Activated T-helper 1 cell treated with anti-CD3 and anti-CD28 coated beads, Interleukin-2, amount 50 U/mL, for 16 hours (primary cell): ENCODE data around the gene TMPRSS6.

Experiments used
- DNase-seq, 2 donors: peaks; one replicate each; pipeline ENCODE4 v3.0.0-alpha.2; 2020; ENCODE audit warnings: low read depth in 1 of 2, low spot score in 1 of 2

Gene TMPRSS6

GRCh38 chr22:37118083-37118482, 8.6 kb upstream of the TMPRSS6 start:
- no peak for DNase-seq

DNA sequence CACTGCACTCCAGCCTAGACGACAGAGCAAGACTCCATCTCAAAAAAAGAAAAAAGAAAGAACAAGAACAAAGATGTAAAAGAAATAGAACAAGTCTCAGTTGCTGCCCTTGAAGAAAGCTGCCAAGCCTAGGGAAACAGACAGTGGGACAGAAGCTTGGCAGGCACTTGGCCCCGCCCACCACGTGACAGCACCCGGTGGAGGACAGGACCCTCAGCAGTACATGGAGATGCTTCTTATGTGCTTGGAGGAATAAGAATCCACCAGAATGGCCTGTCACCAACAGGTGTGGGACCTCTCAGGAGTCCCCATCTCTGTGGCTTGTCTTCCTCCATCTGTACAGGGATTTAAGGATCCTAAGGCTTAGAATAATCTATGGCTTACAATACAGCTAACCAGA, 7.6 kb upstream of the TMPRSS6 start:
- no peak for DNase-seq

DNA sequence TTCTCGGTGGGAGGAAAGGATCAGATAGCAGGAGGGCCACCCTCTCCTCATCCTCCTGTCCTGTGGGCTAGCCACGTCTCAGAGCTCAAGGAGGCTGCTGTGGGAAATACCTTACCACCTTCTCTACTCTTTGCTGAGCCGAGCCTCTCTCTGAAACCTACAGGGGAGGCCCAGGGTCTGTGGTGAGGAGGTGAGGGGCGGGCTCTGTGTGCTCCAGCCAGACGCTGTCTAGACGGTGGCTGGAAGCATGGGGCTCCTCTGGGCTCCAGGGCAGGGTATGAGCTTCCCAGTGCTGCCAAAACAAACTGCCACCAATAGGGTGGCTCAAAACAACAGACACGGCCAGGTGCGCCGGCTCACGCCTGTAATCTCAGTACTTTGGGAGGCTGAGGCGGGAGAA, 5.5 kb upstream of the TMPRSS6 start:
- DNase-seq = no peak

DNA sequence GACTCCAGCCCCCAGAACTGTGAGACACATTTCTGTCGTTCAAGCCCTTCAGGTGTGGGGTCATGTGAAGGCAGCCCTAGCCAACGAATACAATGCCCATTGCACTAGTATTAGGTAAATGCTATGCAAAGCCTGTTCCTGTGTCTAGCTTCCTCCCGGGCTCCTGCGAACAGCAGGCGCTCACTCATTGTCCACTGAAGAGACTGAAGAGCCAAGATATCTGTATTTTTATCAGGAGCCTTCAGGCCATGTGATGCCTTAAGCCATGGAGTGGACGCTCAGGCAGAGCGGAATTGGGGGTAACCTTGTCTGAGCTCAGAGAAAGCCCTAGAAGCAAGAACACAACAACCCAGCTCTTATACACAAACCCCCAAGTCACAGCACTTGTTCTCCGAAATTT, 4.2 kb upstream of the TMPRSS6 start:
- no peak for DNase-seq

GRCh38 chr22:37112084-37112728, 2.7 kb upstream of the TMPRSS6 start:
- DNase-seq = no peak

DNA sequence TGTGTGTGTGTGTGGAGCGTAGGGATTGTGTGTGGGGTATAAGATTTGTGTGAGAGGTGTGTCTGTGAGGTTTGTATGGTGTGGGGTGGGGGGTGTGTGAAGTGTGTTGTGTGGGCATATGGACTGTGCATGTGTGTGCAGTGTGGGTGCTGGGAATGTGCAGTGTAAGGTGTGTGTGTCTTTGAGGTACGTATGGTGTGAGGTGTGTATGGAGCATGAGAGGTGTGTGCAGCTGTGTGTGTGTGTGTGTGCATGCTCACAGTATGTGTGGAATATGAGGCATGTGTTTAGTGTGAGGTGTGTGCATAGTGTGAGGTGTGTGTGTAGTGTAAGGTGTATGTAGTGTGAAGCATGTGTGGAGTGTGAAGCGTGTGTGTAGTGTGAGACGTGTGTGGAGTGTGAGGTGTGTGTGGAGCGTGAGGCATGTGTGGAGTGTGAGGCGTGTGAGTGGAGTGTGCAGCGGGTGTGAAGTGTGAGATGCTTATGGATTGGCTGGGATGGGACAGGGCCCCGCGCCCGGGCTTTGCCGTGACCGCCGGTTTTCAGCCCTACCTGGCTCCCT, 1.7 kb upstream of the TMPRSS6 start:
- DNase-seq = no peak

GRCh38 chr22:37107816-37108621, 1.5 kb downstream of the TMPRSS6 start:
- DNase-seq = no peak

DNA sequence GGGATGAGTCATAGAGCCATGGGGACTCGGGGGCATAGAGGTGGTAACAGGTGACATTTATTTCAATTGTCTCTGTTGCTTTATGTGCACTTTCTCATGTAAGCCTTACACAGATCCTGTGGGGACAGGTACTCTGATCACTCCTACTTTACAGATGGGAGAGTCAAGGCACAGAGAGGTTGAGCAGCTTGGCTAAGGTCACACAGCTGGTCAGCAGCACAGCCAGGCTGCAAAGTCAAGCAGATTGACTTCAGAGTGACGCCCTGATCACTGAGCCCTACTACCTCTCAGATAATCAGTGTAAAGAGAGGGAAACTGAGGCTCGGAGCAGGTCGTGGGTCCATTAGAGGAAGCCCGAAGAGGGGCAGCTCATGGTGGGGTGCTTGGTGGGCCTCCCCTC, 3.5 kb downstream of the TMPRSS6 start:
- DNase-seq = no peak

- no peak for DNase-seq
Observed at GRCh38 chr22:37105154-37105553, 4.4 kb downstream of the TMPRSS6 start.

DNA sequence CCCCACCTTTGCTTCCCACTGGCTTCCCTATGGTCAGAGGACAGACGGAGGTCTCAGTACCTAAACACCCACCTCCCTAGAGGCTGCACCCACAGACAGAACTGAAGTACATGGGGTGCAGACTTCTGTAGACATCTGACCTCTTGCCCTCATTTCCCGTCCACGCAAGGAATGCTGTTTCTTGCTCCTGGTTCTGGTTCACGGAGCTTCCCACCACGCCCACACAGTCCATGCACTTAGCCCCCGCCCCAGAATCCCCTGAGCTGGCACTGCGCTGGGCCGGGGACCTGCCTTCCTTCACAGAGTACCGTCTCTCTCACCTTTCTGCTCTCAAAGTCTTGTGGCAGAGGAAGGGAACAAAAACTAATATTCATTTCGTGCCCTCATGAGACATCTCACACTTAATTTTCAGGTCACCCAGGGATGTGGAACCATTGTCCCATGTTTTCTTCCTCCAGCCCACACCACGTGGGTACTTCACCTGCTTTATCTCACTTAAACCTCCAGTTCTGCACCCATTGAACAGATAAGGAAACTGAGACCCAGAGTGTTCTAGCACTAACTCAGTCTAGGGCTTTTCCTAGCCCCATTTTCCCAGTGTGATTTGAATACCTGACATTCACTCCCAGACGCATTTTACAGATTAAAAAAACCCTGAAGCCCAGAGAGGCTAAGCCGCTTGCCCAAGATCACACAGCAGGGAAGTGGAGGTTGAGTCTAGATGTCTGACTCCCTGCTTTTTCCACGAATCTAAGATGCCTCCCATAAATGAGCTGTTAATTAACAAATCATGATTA, 5.7 kb downstream of the TMPRSS6 start:
- DNase-seq = no peak

GRCh38 chr22:37103151-37103550, 6.4 kb downstream of the TMPRSS6 start:
- DNase-seq = no peak

DNA sequence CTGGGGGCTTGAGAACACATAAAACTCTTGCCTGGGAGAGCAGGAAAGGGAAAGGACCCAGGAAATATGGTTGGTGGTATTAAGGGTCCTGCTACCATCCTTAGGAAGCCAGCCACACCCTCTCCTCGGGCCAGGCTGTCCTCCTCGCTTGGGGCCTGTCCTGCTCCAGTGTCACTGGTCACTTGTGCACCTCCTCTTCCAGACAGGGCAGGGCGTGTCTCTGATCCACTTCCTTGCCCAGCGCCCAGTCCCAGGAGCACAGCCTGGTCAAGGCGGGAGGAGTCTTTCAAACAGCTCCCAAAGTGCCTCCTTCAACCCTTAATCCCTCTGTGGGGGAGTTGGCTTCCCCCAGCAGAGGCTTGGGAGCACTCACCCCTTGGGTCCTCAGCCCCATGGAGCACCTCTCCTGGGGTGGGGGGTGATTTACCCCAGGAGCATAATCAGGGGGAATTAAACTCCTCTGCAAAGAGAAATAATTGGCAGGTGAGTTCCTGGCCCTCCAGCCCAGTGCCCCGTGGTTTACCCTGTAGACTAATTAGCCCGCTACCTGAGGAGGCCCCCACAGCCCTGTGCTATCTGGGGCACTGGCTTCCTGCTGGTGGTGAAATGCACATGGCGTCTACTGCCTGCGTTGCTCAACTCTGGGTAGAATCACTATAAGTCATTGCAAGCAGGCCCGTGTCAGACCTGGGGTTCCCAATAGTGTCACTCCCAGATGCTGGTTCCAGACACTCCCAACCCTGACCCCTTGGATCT, 8.0 kb downstream of the TMPRSS6 start:
- no peak for DNase-seq

DNA sequence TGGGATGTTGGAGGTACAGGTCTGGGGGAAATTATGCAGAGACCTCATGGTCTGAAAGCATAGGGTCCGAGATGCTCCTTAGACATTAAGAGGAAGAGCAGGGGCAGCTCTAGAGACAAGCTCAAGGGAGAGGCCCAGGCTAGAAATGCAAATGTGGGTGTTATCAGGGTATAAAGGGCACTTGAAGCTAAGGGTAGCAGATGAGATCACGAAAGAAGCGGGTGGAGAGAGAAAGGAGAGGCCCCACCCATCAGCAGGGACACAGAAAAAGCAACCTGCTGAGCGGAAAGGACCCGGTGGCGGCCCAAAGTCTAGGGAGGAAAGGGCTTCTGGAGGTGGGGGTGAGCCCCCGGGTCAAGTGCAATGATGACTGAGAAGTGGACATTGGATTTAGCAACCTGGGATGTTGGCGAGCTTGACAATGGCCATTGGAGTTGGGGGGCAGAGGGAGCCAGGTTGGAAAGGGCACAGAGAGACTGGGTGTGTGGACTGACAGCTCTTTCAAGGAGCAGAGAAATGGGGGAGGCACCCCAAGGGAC, 8.9 kb downstream of the TMPRSS6 start:
- no peak for DNase-seq

DNA sequence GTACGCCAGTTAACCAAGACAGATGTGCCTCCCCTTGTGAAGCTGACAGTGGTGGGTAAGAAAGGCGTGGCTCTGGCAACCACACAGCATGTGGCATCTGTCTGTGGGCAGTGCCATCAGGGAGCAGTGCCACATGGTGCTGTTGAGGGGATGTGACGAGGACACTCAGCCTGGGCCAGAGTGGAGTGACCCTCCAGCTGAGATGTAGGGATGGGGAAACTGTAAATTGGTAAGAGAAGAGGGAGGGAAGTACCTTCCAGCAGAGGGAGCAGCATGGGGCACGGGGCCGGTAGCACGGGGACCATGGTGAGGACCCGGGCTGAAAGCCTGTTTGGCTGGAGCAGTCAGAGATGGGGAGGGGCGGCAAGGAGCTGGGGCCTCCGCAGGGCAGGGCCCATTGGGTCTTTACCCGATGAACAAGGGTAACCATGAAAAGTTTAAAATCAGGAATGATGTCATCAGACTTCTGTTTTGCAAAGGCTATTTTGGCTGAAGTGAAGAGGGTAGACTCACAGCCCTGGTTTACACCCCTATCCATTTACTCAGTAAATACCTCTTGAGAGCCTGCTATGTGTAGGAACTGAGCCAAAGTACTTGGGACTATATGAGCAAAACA, 10.4 kb downstream of the TMPRSS6 start:
- no peak for DNase-seq

DNA sequence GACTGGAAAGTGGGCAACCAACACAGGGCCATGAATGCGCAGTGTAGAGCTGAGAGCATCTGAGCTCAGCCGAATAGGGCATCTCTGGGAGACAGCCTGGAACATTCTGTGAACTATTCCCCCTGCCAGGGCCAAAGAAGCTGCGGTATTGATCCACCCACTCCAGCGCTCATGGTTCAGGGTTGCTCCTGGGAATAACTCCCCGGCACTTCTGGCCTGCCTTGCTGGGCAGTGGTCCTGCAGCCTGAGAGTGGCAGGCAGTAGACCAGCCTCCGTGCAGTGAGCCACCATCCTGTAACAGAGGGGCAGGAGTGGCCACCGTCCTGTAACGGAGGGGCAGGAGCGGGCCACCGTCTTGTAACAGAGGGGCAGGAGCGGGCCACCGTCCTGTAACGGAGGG, 12.2 kb downstream of the TMPRSS6 start:
- DNase-seq = no peak

GRCh38 chr22:37095113-37095512, 14.4 kb downstream of the TMPRSS6 start:
- peak in 1 of 2 donors; percentile 38 for DNase-seq

DNA sequence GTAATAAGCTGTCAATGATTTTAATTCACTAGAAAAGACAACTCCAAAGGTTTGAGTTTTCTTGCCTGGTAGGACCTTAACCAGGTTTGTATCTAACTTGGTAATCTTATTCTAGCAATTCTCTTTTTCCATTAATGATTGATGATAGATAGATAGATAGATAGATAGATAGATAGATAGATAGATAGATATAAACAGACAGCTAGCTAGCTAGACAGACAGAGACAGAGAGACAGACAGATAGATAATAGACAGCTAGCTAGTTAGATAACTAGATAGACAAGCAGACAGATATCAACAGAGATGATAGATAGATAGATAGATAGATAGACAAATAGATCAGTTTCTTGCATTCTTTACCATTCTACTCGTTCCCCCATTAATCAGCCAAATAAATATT, 15.3 kb downstream of the TMPRSS6 start:
- no peak for DNase-seq

GRCh38 chr22:37092997-37093396, 16.5 kb downstream of the TMPRSS6 start:
- no peak for DNase-seq

GRCh38 chr22:37091994-37092393, 17.5 kb downstream of the TMPRSS6 start:
- DNase-seq = no peak
